ENCODE measurements around the gene MAP3K2. TPM values are rescaled to one million over a fixed set of nuclear protein-coding genes. Genes with fewer than 3 reads are reported as not detected.

The MAP3K2 gene
- total and polyA plus RNA-seq, 10 of the 15 experiments (the other 5 are each of a cell fraction or from before 2014, with no cell fraction given): 2.7 to 39.6 (median 16.1) TPM

DNA sequence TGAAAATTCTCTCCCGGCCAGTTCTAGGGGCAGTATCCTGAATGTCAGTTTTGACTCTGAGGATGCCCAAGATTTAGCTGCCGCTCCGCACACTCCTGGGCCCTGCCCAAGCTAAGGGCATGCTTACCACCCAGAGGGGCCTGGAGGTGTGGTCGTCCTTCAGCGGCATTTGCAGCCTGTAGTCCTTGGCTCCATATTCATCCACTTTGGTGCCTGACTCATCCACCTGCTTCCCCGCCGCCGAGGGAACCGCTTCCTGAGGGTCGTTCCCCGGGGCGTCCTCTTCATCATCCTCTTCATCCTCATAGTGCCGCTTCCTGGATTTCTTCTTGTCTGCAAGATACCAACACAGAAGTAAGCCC is 94.4 kb downstream of the MAP3K2 start (continued):
- no peak for TF ChIP-seq TAF1 (IDR thresholded peaks at IDR 0.05; ENCODE audit: borderline replicate concordance, low read depth, low read length)
- TF ChIP-seq, protein P1, sequence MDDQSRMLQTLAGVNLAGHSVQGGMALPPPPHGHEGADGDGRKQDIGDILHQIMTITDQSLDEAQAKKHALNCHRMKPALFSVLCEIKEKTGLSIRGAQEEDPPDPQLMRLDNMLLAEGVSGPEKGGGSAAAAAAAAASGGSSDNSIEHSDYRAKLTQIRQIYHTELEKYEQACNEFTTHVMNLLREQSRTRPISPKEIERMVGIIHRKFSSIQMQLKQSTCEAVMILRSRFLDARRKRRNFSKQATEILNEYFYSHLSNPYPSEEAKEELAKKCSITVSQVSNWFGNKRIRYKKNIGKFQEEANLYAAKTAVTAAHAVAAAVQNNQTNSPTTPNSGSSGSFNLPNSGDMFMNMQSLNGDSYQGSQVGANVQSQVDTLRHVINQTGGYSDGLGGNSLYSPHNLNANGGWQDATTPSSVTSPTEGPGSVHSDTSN (IDR thresholded peaks at IDR 0.05; ENCODE audit: insufficient replicate concordance, low read depth, low read length): no peak
- TF ChIP-seq TCF7 (IDR thresholded peaks at IDR 0.05; ENCODE audit: borderline replicate concordance): no peak
- TF ChIP-seq RAD21 (IDR thresholded peaks at IDR 0.05; ENCODE audit: insufficient read depth, low read depth, low read length): no peak
- no peak for TF ChIP-seq MEF2A (IDR thresholded peaks at IDR 0.05; ENCODE audit: insufficient read depth, low read depth, low read length)
- TF ChIP-seq, protein P2, sequence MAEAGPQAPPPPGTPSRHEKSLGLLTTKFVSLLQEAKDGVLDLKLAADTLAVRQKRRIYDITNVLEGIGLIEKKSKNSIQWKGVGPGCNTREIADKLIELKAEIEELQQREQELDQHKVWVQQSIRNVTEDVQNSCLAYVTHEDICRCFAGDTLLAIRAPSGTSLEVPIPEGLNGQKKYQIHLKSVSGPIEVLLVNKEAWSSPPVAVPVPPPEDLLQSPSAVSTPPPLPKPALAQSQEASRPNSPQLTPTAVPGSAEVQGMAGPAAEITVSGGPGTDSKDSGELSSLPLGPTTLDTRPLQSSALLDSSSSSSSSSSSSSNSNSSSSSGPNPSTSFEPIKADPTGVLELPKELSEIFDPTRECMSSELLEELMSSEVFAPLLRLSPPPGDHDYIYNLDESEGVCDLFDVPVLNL (IDR thresholded peaks at IDR 0.05; ENCODE audit: low read depth, low read length): no peak
- no peak for TF ChIP-seq NR2C1 (IDR thresholded peaks at IDR 0.05)
- TF ChIP-seq ZNF207 (IDR thresholded peaks at IDR 0.05; ENCODE audit: borderline replicate concordance): no peak
- TF ChIP-seq ZZZ3 (IDR thresholded peaks at IDR 0.05; ENCODE audit: control insufficient read depth, insufficient read length, low read depth): no peak

DNA sequence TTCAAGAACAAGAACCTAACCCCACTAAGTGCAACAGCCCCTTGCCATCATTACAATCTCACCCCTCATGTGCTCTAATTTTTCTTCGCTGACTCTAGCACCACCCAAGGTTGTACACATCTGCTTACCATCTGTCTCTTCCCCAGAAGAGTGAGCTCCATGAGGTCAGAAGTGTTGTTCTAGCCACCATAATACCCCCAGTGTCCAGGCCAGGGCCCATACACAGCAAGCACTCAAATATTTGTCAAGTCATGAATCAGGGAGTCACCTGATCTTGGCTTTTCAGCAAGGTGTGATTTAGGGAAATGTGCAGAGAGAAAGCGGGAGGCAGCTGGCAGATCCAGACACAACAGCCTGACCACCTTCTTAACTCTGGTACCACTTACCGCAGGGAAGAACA is 99.5 kb downstream of the MAP3K2 start:
- in situ Hi-C loops (cut with MboI): no loop called here
- RAD21 ChIA-PET (ENCODE audit: unreplicated experiment): no interaction called here
- TF ChIP-seq NR2F1 (conservative IDR thresholded peaks at IDR 0.05): no peak
- no peak for TF ChIP-seq ETV6 (conservative IDR thresholded peaks at IDR 0.05 in 1 of 2, IDR thresholded peaks at IDR 0.05 in 1 of 2; ENCODE audit: borderline replicate concordance in 1 of 2, low read depth in 1 of 2)
- TF ChIP-seq, protein P3, sequence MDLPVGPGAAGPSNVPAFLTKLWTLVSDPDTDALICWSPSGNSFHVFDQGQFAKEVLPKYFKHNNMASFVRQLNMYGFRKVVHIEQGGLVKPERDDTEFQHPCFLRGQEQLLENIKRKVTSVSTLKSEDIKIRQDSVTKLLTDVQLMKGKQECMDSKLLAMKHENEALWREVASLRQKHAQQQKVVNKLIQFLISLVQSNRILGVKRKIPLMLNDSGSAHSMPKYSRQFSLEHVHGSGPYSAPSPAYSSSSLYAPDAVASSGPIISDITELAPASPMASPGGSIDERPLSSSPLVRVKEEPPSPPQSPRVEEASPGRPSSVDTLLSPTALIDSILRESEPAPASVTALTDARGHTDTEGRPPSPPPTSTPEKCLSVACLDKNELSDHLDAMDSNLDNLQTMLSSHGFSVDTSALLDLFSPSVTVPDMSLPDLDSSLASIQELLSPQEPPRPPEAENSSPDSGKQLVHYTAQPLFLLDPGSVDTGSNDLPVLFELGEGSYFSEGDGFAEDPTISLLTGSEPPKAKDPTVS (IDR thresholded peaks at IDR 0.05; ENCODE audit: low read depth, low read length): no peak
- TF ChIP-seq, protein P4, sequence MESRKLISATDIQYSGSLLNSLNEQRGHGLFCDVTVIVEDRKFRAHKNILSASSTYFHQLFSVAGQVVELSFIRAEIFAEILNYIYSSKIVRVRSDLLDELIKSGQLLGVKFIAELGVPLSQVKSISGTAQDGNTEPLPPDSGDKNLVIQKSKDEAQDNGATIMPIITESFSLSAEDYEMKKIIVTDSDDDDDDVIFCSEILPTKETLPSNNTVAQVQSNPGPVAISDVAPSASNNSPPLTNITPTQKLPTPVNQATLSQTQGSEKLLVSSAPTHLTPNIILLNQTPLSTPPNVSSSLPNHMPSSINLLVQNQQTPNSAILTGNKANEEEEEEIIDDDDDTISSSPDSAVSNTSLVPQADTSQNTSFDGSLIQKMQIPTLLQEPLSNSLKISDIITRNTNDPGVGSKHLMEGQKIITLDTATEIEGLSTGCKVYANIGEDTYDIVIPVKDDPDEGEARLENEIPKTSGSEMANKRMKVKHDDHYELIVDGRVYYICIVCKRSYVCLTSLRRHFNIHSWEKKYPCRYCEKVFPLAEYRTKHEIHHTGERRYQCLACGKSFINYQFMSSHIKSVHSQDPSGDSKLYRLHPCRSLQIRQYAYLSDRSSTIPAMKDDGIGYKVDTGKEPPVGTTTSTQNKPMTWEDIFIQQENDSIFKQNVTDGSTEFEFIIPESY (IDR thresholded peaks at IDR 0.05): no peak
- no peak for TF ChIP-seq CHD4 (IDR thresholded peaks at IDR 0.05)
- no peak for TF ChIP-seq MEF2B (IDR thresholded peaks at IDR 0.05; ENCODE audit: partially characterized antibody, poor library complexity, severe bottlenecking)
- TF ChIP-seq NRF1 (conservative IDR thresholded peaks at IDR 0.05; ENCODE audit: low read depth, low read length): no peak
- TF ChIP-seq ATF7 (IDR thresholded peaks at IDR 0.05; ENCODE audit: low read depth): no peak
- TF ChIP-seq, protein P5, sequence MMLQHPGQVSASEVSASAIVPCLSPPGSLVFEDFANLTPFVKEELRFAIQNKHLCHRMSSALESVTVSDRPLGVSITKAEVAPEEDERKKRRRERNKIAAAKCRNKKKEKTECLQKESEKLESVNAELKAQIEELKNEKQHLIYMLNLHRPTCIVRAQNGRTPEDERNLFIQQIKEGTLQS (IDR thresholded peaks at IDR 0.05; ENCODE audit: borderline replicate concordance, extremely low read depth, low read depth, low read length): no peak

More for the DNA sequence above, 99.5 kb downstream of the MAP3K2 start:
- no peak for FAIRE-seq
- no peaks in the 10 kb centered on the region for H4K20me1 ChIP-seq (ENCODE audit: control insufficient read depth, insufficient read depth)
- no peak overlapping the region for H3K9ac ChIP-seq (ENCODE audit: control insufficient read depth, insufficient read depth, low read length)
- H3K9me3 ChIP-seq (replicated peaks; ENCODE audit: control insufficient read depth, insufficient read depth, low read length): peaks cover 3% of the 10 kb centered on the region
- 96% methylated on average over 3 of the region's 3 CpGs for WGBS (ENCODE audit: insufficient coverage, insufficient replicate concordance, low lambda C conversion rate, missing lambda C conversion rate)
- ChIA-PET POLR2A (no interaction called here), SMC1A (ENCODE audit: uncharacterized antibody, unreplicated experiment) (no interaction called here), CTCF (interaction anchor here (0.8 kb wide), 1 partner anchor 220 kb away, joined by 3 read pairs; no protein-coding TSS in a partner anchor)
- H3K4me1 ChIP-seq (ENCODE audit: control insufficient read depth, insufficient read depth, low read length): no peaks in the 10 kb centered on the region
- no peak for ATAC-seq
- H2AFZ ChIP-seq (ENCODE audit: control insufficient read depth, low read depth, low read length): no peak overlapping the region
- no TSS peak for BruUV-seq (replicated peaks)
- intact Hi-C loops (cut with micrococcal nuclease; ENCODE audit: unreplicated experiment): no loop called here
- peaks cover 28 to 35% of the 10 kb centered on the region in 2 experiments for H3K36me3 ChIP-seq (ENCODE audit: control insufficient read depth in 2 of 2, insufficient read depth in 2 of 2, low read length in 1 of 2)
- H3K27ac ChIP-seq (ENCODE audit: control insufficient read depth, insufficient read depth): no peak overlapping the region
- DNase-seq (ENCODE audit: low read depth, low spot score): no peak
- H3K4me3 ChIP-seq: no peak overlapping the region
- peaks cover 10% of the 10 kb centered on the region for H3K79me2 ChIP-seq (ENCODE audit: control insufficient read depth, insufficient read depth, low read length)
- no peaks in the 10 kb centered on the region for H3K27me3 ChIP-seq (replicated peaks in 1 of 2; ENCODE audit: control insufficient read depth in 2 of 2, insufficient read depth in 2 of 2, low read length in 1 of 2)
- no peak overlapping the region for H3K4me2 ChIP-seq (ENCODE audit: control insufficient read depth, insufficient read depth)
